Heart left ventricle (tissue), 16 donors: ENCODE data around the gene MYO1G. TPM values are rescaled to one million over a fixed set of nuclear protein-coding genes. Genes with fewer than 3 reads are reported as not detected.

ENCODE experiments used
- ATAC-seq, 4 donors: fragments of 200-7000 bp; cut with Tn5 transposase; one replicate each; pipeline ENCODE4 v1.9.1; 2020 to 2022; ENCODE audit warnings: moderate library complexity in 4 of 4, mild to moderate bottlenecking in 3 of 4, moderate number of reproducible peaks in 1 of 4
- DNase-seq, 5 donors: peaks; one replicate each; pipeline ENCODE4 v3.0.0-alpha.2; 2020
- H3K27ac ChIP-seq, 12 donors: fragments of 200-600 bp; sonication (generic) in 4 of 12; one replicate each; pipeline versions ENCODE4 v1.5.0 to v1.8.0; 2016 to 2022; ENCODE audit warnings: mild to moderate bottlenecking in 2 of 12
- H3K27me3 ChIP-seq, 9 donors: fragments of 200-600 bp; sonication (generic) in 2 of 9; one replicate each; pipeline versions ENCODE4 v1.5.1 to v1.8.0; 2016 to 2022; ENCODE audit warnings: mild to moderate bottlenecking in 3 of 9
- H3K36me3 ChIP-seq, 9 donors: fragments of 200-600 bp; sonication (generic) in 2 of 9; one replicate each; pipeline versions ENCODE4 v1.5.0 to v1.8.0; 2018 to 2022; ENCODE audit warnings: mild to moderate bottlenecking in 2 of 9
- H3K4me1 ChIP-seq, 12 donors: fragments of 200-600 bp; sonication (generic) in 4 of 12; one replicate each; pipeline versions ENCODE4 v1.5.0 to v1.8.0; 2016 to 2022; ENCODE audit warnings: mild to moderate bottlenecking in 3 of 12
- H3K4me3 ChIP-seq, 12 donors: fragments of 200-600 bp; sonication (generic) in 4 of 12; one replicate each; pipeline versions ENCODE4 v1.5.0 to v1.8.0; 2017 to 2022; ENCODE audit warnings: mild to moderate bottlenecking in 9 of 12, moderate library complexity in 4 of 12
- H3K9me3 ChIP-seq, 12 donors: fragments of 200-600 bp; sonication (generic) in 4 of 12; one replicate each; pipeline versions ENCODE4 v1.5.0 to v1.8.0; 2016 to 2022; ENCODE audit warnings: mild to moderate bottlenecking in 1 of 12
- CTCF ChIP-seq, 12 donors: fragments of 200-600 bp; sonication (generic) in 4 of 12; IDR thresholded peaks; one replicate each; pipeline versions ENCODE4 v1.5.0 to v1.8.0; 2018 to 2022; ENCODE audit warnings: antibody characterized with exemption in 12 of 12, mild to moderate bottlenecking in 5 of 12
- POLR2A ChIP-seq, 2 donors: fragments of 450-650 bp; IDR thresholded peaks; one replicate each; pipeline ENCODE4 v1.6.1; 2017; ENCODE audit warnings: antibody characterized with exemption in 2 of 2, mild to moderate bottlenecking in 2 of 2, moderate library complexity in 2 of 2
- WGBS, 4 donors: extraction: QIAGEN DNeasy Blood & Tissue Kit in 2 of 4; methylation state at CpG; one replicate each; pipeline versions ENCODE4 v1.1.5 to v1.1.7; 2013 to 2018; 5-methylcytosine and 5-hydroxymethylcytosine counted together
- intact Hi-C, 10 donors: fragments of 100-400 bp; cut with DNase I; formaldehyde crosslinking; loops; one replicate each; pipeline versions ENCODE4 v1.11.1 to v1.14.2; 2022
- polyA plus RNA-seq, 2 donors: library from polyadenylated mRNA; stranded (reverse); fragments of 200-250 nt; gene quantifications; one replicate each; pipeline ENCODE4 v1.2.3, GENCODE V29; 2013
- total RNA-seq, 9 donors: library from RNA; depleted of rRNA in 2 of 9; stranded (reverse); fragments of >200 nt in 2 of 9; fragmentation: NEBNext Ultra II Directional in 3 of 9; extraction: Animal tissue kit (Norgen Biotek cat#: 25700) in 3 of 9; gene quantifications; one replicate each; pipeline versions ENCODE4 v1.1.0 to v1.2.4, GENCODE V29; 2016 to 2023
- donor health status: ischemic (EF 13 %, LVEDD 7.1; RV severe dilation, severe dysfunction).
- donor health status: healthy with polysubstance abuse.
- donor health status: DM: no; HTN: yes; CAD: no.
- donor health status: DM: no; HTN: no; CAD: no.
- donor health status: ischemic (EF 25% LVEDD 6.9; RV normal size, moderate dysfunction).
- donor health status: ischemic (EF 25% LVEDD 5.7; RV mildly dilated, moderate dysfunction).
- donor health status: healthy.
- donor health status: DM: yes; HTN: yes; CAD: no.
- donor health status: ischemic (EF 35%, LVEDD 5.7; RV mildly dilated, moderate dysfunction).
- donor health status: nonischemic (EF 11% LVEDD 7.7; RV severe dilation, severe dysfunction).
- donor health status: DM: yes; HTN: yes; CAD: no.
- donor health status: PGD.
- donor health status: ischemic (EF 29% LVEDD 5.4; RV normal size, mild dysfunction).
- donor health status: nonischemic (EF 23%, LVEDD 6.1; RV moderate dilation, normal function).

Gene MYO1G
- total and polyA plus RNA-seq, 11 donors: 0.13 to 19.0 (median 0.79) TPM

GRCh38 chr7:44981035-44981706 is 2.4 kb upstream of the MYO1G start:
- H3K36me3 ChIP-seq: peaks cover 0 to 53% (median 38%) of the 10 kb centered on the region in 9 donors
- WGBS, 4 donors: 88 to 91% (median 89%) methylated on average over 7 of the region's 7 CpGs
- H3K4me1 ChIP-seq: peaks cover 0 to 80% (median 10%) of the 10 kb centered on the region in 12 donors
- intact Hi-C loops: loop anchor here in 2 of 10 donors (10.0 kb wide), 2 partner anchors 96 to 396 kb away; partner anchors contain the start of genes PURB (in 2 of the 2) and TMED4 (in 1 of the 2)
- no peaks in the 10 kb centered on the region for H3K9me3 ChIP-seq
- TF ChIP-seq CTCF (IDR thresholded peaks at IDR 0.05): no peak
- no peak for TF ChIP-seq POLR2A (IDR thresholded peaks at IDR 0.05)
- no peak for DNase-seq
- peak overlapping the region in 5 of 12 donors; percentile 27 to 92 (median 59) for H3K27ac ChIP-seq
- H3K4me3 ChIP-seq: no peak overlapping the region
- no peaks in the 10 kb centered on the region for H3K27me3 ChIP-seq
- no peak for ATAC-seq

GRCh38 chr7:44980393-44981034 is 1.7 kb upstream of the MYO1G start:
- Histone ChIP-seq H3K36me3 (peaks cover 0 to 56% (median 37%) of the 10 kb centered on the region in 9 donors), H3K4me1 (peaks cover 0 to 74% (median 5%) of the 10 kb centered on the region in 12 donors), H3K27ac (peak overlapping the region in 6 of 12 donors; percentile 27 to 92 (median 44)), H3K4me3 (peak overlapping the region in 1 of 12 donors; percentile 63), H3K27me3 (no peaks in the 10 kb centered on the region), H3K9me3 (no peaks in the 10 kb centered on the region)
- TF ChIP-seq CTCF (IDR thresholded peaks at IDR 0.05) (no peak), POLR2A (IDR thresholded peaks at IDR 0.05) (no peak)
- intact Hi-C loops: loop anchor here in 2 of 10 donors (10.0 kb wide), 2 partner anchors 96 to 396 kb away; partner anchors contain the start of genes PURB (in 2 of the 2) and TMED4 (in 1 of the 2)
- 67 to 83% (median 71%) methylated on average over 8 of the region's 8 CpGs for WGBS, 4 donors
- ATAC-seq (peak in 3 of 4 donors; percentile 19 to 36 (median 25)), DNase-seq (peak in 2 of 5 donors; percentile 37 to 50)

GRCh38 chr7:44979481-44980392 is 922 bp upstream of the MYO1G start:
- no peak for DNase-seq
- peaks cover 0 to 66% (median 3%) of the 10 kb centered on the region in 12 donors for H3K4me1 ChIP-seq
- intact Hi-C loops: loop anchor here in 3 of 10 donors (5.0 to 10.0 kb wide), 4 partner anchors 92 to 395 kb away; partner anchors contain the start of genes PURB (in 3 of the 3) and TMED4 (in 1 of the 3)
- peaks cover 0 to 56% (median 30%) of the 10 kb centered on the region in 9 donors for H3K36me3 ChIP-seq
- H3K27me3 ChIP-seq: no peaks in the 10 kb centered on the region
- peak overlapping the region in 6 of 12 donors; percentile 27 to 92 (median 44) for H3K27ac ChIP-seq
- peak overlapping the region in 1 of 12 donors; percentile 63 for H3K4me3 ChIP-seq
- TF ChIP-seq POLR2A (IDR thresholded peaks at IDR 0.05): no peak
- TF ChIP-seq CTCF (IDR thresholded peaks at IDR 0.05): no peak
- 79 to 85% (median 80%) methylated on average over 8 of the region's 8 CpGs for WGBS, 4 donors
- H3K9me3 ChIP-seq: no peaks in the 10 kb centered on the region
- peak in 3 of 4 donors; percentile 17 to 21 (median 19) for ATAC-seq
